Tibial nerve (tissue), 4 donors: Measurements from ENCODE around the gene PRUNE1. TPM values are rescaled to one million over a fixed set of nuclear protein-coding genes. Genes with fewer than 3 reads are reported as not detected.

Experiments used
- DNase-seq, 2 donors: peaks; one replicate each; pipeline ENCODE4 v3.0.0-alpha.2; 2019; ENCODE audit warnings: low spot score in 2 of 2
- H3K27ac ChIP-seq, 4 donors: fragments of 200-600 bp; sonication (generic) in 3 of 4; one replicate each; pipeline ENCODE4 v1.5.1; 2017 to 2019; ENCODE audit warnings: mild to moderate bottlenecking in 1 of 4
- H3K27me3 ChIP-seq, 2 donors: fragments of 200-600 bp; sonication (generic) in 1 of 2; one replicate each; pipeline versions ENCODE4 v1.5.1 to v1.6.0; 2017 to 2019
- H3K36me3 ChIP-seq, 3 donors: fragments of 200-600 bp; sonication (generic); one replicate each; pipeline ENCODE4 v1.5.1; 2018 to 2019
- H3K4me1 ChIP-seq, 4 donors: fragments of 200-600 bp; sonication (generic) in 3 of 4; one replicate each; pipeline ENCODE4 v1.5.1; 2017 to 2019
- H3K4me3 ChIP-seq, 4 donors: fragments of 200-600 bp; sonication (generic) in 3 of 4; one replicate each; pipeline ENCODE4 v1.5.1; 2017 to 2019; ENCODE audit warnings: mild to moderate bottlenecking in 1 of 4, moderate library complexity in 1 of 4
- H3K9me3 ChIP-seq, 4 donors: fragments of 200-600 bp; sonication (generic) in 3 of 4; one replicate each; pipeline ENCODE4 v1.5.1; 2017 to 2019
- CTCF ChIP-seq, 5 experiments: fragments of 200-600 bp in 3 of 5; fragments of 450-650 bp in 2 of 5; sonication (generic) in 3 of 5; IDR thresholded peaks; one replicate each; pipeline ENCODE4 v1.5.1; 2016 to 2019; ENCODE audit warnings: antibody characterized with exemption in 5 of 5, mild to moderate bottlenecking in 3 of 5, moderate library complexity in 2 of 5
- EP300 ChIP-seq, 2 donors: sonication (generic); formaldehyde crosslinking; IDR thresholded peaks; one replicate each; pipeline ENCODE4 v1.6.1; 2017; ENCODE audit warnings: antibody characterized with exemption in 2 of 2, mild to moderate bottlenecking in 1 of 2
- POLR2A ChIP-seq, 2 donors: fragments of 450-650 bp; IDR thresholded peaks; one replicate each; pipeline ENCODE4 v1.6.1; 2017; ENCODE audit warnings: antibody characterized with exemption in 2 of 2, mild to moderate bottlenecking in 2 of 2, moderate library complexity in 2 of 2
- WGBS, 2 donors: methylation state at CpG; one replicate each; pipeline ENCODE4 v1.1.5; 2018; 5-methylcytosine and 5-hydroxymethylcytosine counted together
- total RNA-seq, 4 donors: library from RNA; depleted of rRNA; stranded (reverse); fragments of >200 nt; gene quantifications; one replicate each; pipeline ENCODE4 v1.1.0, GENCODE V29; 2016

PRUNE1 gene
- total RNA-seq, 4 donors from 2014 or later = 22.0 to 40.4 (median 28.5) TPM

- Histone ChIP-seq H3K36me3 (no peaks in the 10 kb centered on the region), H3K9me3 (no peaks in the 10 kb centered on the region), H3K27ac (no peak overlapping the region), H3K4me3 (no peak overlapping the region), H3K27me3 (no peaks in the 10 kb centered on the region), H3K4me1 (peaks cover 0 to 15% (median 0%) of the 10 kb centered on the region in 4 donors)
- TF ChIP-seq POLR2A (IDR thresholded peaks at IDR 0.05) (no peak), EP300 (IDR thresholded peaks at IDR 0.05) (no peak), CTCF (IDR thresholded peaks at IDR 0.05) (no peak)
- no peak for DNase-seq
- 61% methylated on average over 3 of the region's 3 CpGs for WGBS, 2 donors
Observed at GRCh38 chr1:151062741-151063371, 54.6 kb downstream of the PRUNE1 start.

GRCh38 chr1:151065089-151065645 lies 56.9 kb downstream of the PRUNE1 start:
- Histone ChIP-seq H3K4me3 (no peak overlapping the region), H3K27me3 (no peaks in the 10 kb centered on the region), H3K9me3 (no peaks in the 10 kb centered on the region), H3K27ac (no peak overlapping the region), H3K36me3 (no peaks in the 10 kb centered on the region), H3K4me1 (peaks cover 0 to 11% (median 7%) of the 10 kb centered on the region in 4 donors)
- no peak for TF ChIP-seq CTCF (IDR thresholded peaks at IDR 0.05)
- TF ChIP-seq POLR2A (IDR thresholded peaks at IDR 0.05) = no peak
- no peak for DNase-seq

- no peak for DNase-seq
- H3K4me3 ChIP-seq = no peak overlapping the region
- H3K27ac ChIP-seq = no peak overlapping the region
- H3K4me1 ChIP-seq = peaks cover 0 to 13% (median 7%) of the 10 kb centered on the region in 4 donors
- TF ChIP-seq CTCF (IDR thresholded peaks at IDR 0.05) (no peak), POLR2A (IDR thresholded peaks at IDR 0.05) (no peak), EP300 (IDR thresholded peaks at IDR 0.05) (no peak)
- no peaks in the 10 kb centered on the region for H3K36me3 ChIP-seq
- H3K9me3 ChIP-seq = no peaks in the 10 kb centered on the region
- no peaks in the 10 kb centered on the region for H3K27me3 ChIP-seq
- 75 to 89% methylated on average over 4 of the region's 4 CpGs for WGBS, 2 donors
Observed at GRCh38 chr1:151067185-151067584, 58.9 kb downstream of the PRUNE1 start.

GRCh38 chr1:151069103-151069486 lies 60.8 kb downstream of the PRUNE1 start:
- Histone ChIP-seq H3K27me3 (no peaks in the 10 kb centered on the region), H3K4me3 (no peak overlapping the region), H3K27ac (peak overlapping the region in 3 of 4 donors; percentile 9 to 99 (median 99)), H3K36me3 (peaks cover 0 to 8% (median 0%) of the 10 kb centered on the region in 3 donors), H3K9me3 (no peaks in the 10 kb centered on the region), H3K4me1 (peaks cover 0 to 17% (median 7%) of the 10 kb centered on the region in 4 donors)
- no peak for DNase-seq
- 79 to 87% methylated on average over 5 of the region's 5 CpGs for WGBS, 2 donors
- no peak for TF ChIP-seq CTCF (IDR thresholded peaks at IDR 0.05)
- no peak for TF ChIP-seq POLR2A (IDR thresholded peaks at IDR 0.05)

- Histone ChIP-seq H3K4me3 (peak within 1 kb of the TSS; percentile 63 to 99 (median 79)), H3K27me3 (no peaks in the 10 kb centered on the region), H3K4me1 (peaks cover 0 to 17% (median 7%) of the 10 kb centered on the region in 4 donors), H3K27ac (peak within 1 kb of the TSS; percentile 99), H3K36me3 (peaks cover 0 to 19% (median 0%) of the 10 kb centered on the region in 3 donors), H3K9me3 (no peaks in the 10 kb centered on the region)
- TF ChIP-seq CTCF (IDR thresholded peaks at IDR 0.05) (peak; percentile 83 to 95 (median 87)), POLR2A (IDR thresholded peaks at IDR 0.05) (peak; percentile 13 to 66), EP300 (IDR thresholded peaks at IDR 0.05) (peak; percentile 80 to 97)
- 0 to 1% methylated on average over 50 of the region's 50 CpGs for WGBS, 2 donors
- DNase-seq = peak; percentile 85 to 92
Observed at GRCh38 chr1:151070474-151071276, 62.4 kb downstream of the PRUNE1 start, which contains the start of gene GABPB2. GABPB2 (plus strand) TSS chr1:151070761; CDS start chr1:151088190, 17,429 bp downstream.
